ENCODE results near the gene BICC1. TPM values are rescaled to one million over a fixed set of nuclear protein-coding genes. Genes with fewer than 3 reads are reported as not detected.

The BICC1 gene
- total and polyA plus RNA-seq, 2 of the 4 experiments (the other 2 are of a cell fraction), result 5.7 to 42.5 TPM

- peak overlapping the region; percentile 40; the same call in 1 of the 2 replicates for H3K23ac ChIP-seq (ENCODE audit: low read depth, low read length)
- peak overlapping the region; percentile 52 for H4K5ac ChIP-seq (ENCODE audit: low read depth, low read length)
- no peaks in the 10 kb centered on the region for H3K27me3 ChIP-seq (ENCODE audit: control insufficient read depth, insufficient read depth, low read length)
- peak overlapping the region; percentile 29; the same call in 1 of the 2 replicates for H2BK120ac ChIP-seq (ENCODE audit: low read depth, low read length)
- peak overlapping the region; percentile 92 for H3K4me2 ChIP-seq (ENCODE audit: low read depth, low read length)
- WGBS, 2 experiments (ENCODE audit: extremely low coverage in 2 of 2, insufficient read length in 1 of 2), result 49% methylated on average over 3 of the region's 4 CpGs; no CpG with 5 or more reads in 1 of the 2 experiments
- ChIA-PET POLR2A (ENCODE audit: unreplicated experiment) (no interaction called here), CTCF (no interaction called here)
- peak overlapping the region; percentile 58; the same call in 1 of the 2 replicates for H3K27ac ChIP-seq (ENCODE audit: insufficient read depth, low read length)
- peak overlapping the region; percentile 49 for H3K4ac ChIP-seq (ENCODE audit: low read depth, low read length)
- peak overlapping the region; percentile 27 to 32; a peak in 1 of 4 replicates for H4K8ac ChIP-seq (ENCODE audit: low read depth in 2 of 2, low read length in 2 of 2)
- TF ChIP-seq USF2 (IDR thresholded peaks at IDR 0.05; ENCODE audit: low read depth, low read length), result no peak
- no peak for TF ChIP-seq CTCF (conservative IDR thresholded peaks at IDR 0.05; ENCODE audit: low read depth, low read length)
- TF ChIP-seq SMC3 (IDR thresholded peaks at IDR 0.05; ENCODE audit: low read depth, low read length), result no peak
- no peak for TF ChIP-seq ELK1 (IDR thresholded peaks at IDR 0.05; ENCODE audit: borderline replicate concordance, low read depth, low read length)
- TF ChIP-seq CHD1 (IDR thresholded peaks at IDR 0.05; ENCODE audit: low read depth, low read length), result no peak
- no peak for TF ChIP-seq BHLHE40 (IDR thresholded peaks at IDR 0.05; ENCODE audit: low read depth, low read length)
- no peak for TF ChIP-seq NFE2L2 (IDR thresholded peaks at IDR 0.05; ENCODE audit: low read depth, low read length)
- TF ChIP-seq MAFK (IDR thresholded peaks at IDR 0.05; ENCODE audit: low read depth, low read length), result no peak
- TF ChIP-seq MAZ (IDR thresholded peaks at IDR 0.05; ENCODE audit: borderline replicate concordance, low read depth, low read length), result no peak
- peak; percentile 40; the same call in 1 of the 2 replicates for TF ChIP-seq FOS (IDR thresholded peaks at IDR 0.05; ENCODE audit: low read depth, low read length)
- no peak for TF ChIP-seq POLR2A (IDR thresholded peaks at IDR 0.05; ENCODE audit: low read depth, low read length)
- TF ChIP-seq RFX5 (IDR thresholded peaks at IDR 0.05; ENCODE audit: low read depth, low read length), result no peak
- no peak for TF ChIP-seq MXI1 (IDR thresholded peaks at IDR 0.05; ENCODE audit: borderline replicate concordance, low read depth, low read length)
- 0 out of 2 replicates have a peak, but pooled peaks have one; percentile 8 for TF ChIP-seq RAD21 (IDR thresholded peaks at IDR 0.05; ENCODE audit: low read length)
- no peak for TF ChIP-seq RCOR1 (IDR thresholded peaks at IDR 0.05; ENCODE audit: insufficient replicate concordance, low read length)
- peak; percentile 81 for TF ChIP-seq CEBPB (IDR thresholded peaks at IDR 0.05; ENCODE audit: low read depth, low read length)
- H3K4me3 ChIP-seq (ENCODE audit: insufficient read depth, low read depth, low read length), result peak overlapping the region; percentile 35; the same call in 1 of the 2 replicates
- H4K91ac ChIP-seq (ENCODE audit: insufficient read depth, low read depth, low read length), result no peak overlapping the region
- no peak overlapping the region for H2AK5ac ChIP-seq (ENCODE audit: low read depth, low read length)
- DNase-seq (peak; percentile 68), ATAC-seq (ENCODE audit: low read depth) (peak; percentile 36)
- no peak overlapping the region for H2AFZ ChIP-seq (replicated peaks; ENCODE audit: low read length, poor library complexity)
- H3K9me1 ChIP-seq (ENCODE audit: insufficient read depth, low read length), result peaks cover 4% of the 10 kb centered on the region
- no TSS peak for BruUV-seq (replicated peaks)
- 0 out of 2 replicates have a peak, but pooled peaks cover 3% of the 10 kb centered on the region for H4K20me1 ChIP-seq (ENCODE audit: insufficient read depth, low read length)
- 0 out of 2 replicates have a peak overlapping the region, but pooled peaks have one; percentile 14 for H3K14ac ChIP-seq (replicated peaks; ENCODE audit: low read depth, low read length)
- dilution Hi-C loops (cut with HindIII; ENCODE audit: low sequenced_read_pairs, unreplicated experiment) (no loop called here), intact Hi-C loops (cut with micrococcal nuclease) (loop anchor here (5.0 kb wide), 1 partner anchor 108 kb away; no protein-coding TSS in a partner anchor), in situ Hi-C loops (cut with MboI; ENCODE audit: low sequenced_read_pairs) (no loop called here)
- peaks cover 10 to 11% of the 10 kb centered on the region in 2 experiments; a peak in 3 of 4 replicates for H3K79me1 ChIP-seq (ENCODE audit: low read depth in 1 of 2, low read length in 2 of 2)
- H3K9me3 ChIP-seq (ENCODE audit: control insufficient read depth, insufficient read depth, low read length), result no peaks in the 10 kb centered on the region
- H3K56ac ChIP-seq (ENCODE audit: extremely low read depth, insufficient read depth, low read length), result peak overlapping the region; percentile 19; the same call in 1 of the 2 replicates
- H3K4me1 ChIP-seq (ENCODE audit: control insufficient read depth, insufficient read depth, low read length), result peaks cover 16% of the 10 kb centered on the region
- H3K18ac ChIP-seq (ENCODE audit: low read depth, low read length), result peak overlapping the region; percentile 70
- H2BK5ac ChIP-seq (ENCODE audit: low read depth, low read length, poor library complexity, severe bottlenecking), result peak overlapping the region; percentile 72
- peak overlapping the region; percentile 32; the same call in 1 of the 3 replicates for H2BK15ac ChIP-seq (ENCODE audit: low read depth, low read length)
- peak overlapping the region; percentile 61; the same call in 1 of the 2 replicates for H3K9ac ChIP-seq (ENCODE audit: low read depth, low read length)
- H2AK9ac ChIP-seq (replicated peaks; ENCODE audit: low read depth, low read length, poor library complexity), result no peak overlapping the region
- H3K36me3 ChIP-seq (ENCODE audit: control insufficient read depth, insufficient read depth, low read length), result no peaks in the 10 kb centered on the region
- peak overlapping the region; percentile 65 for H2BK20ac ChIP-seq (ENCODE audit: low read depth, low read length)
Observed at GRCh38 chr10:58755677-58756076, 243.0 kb downstream of the BICC1 start.

Measured in IMR-90 (cell line).